ENCODE data around the gene ZNF317. TPM values are rescaled to one million over a fixed set of nuclear protein-coding genes. Genes with fewer than 3 reads are reported as not detected.

Gene ZNF317
- total RNA-seq, 6 experiments from 2014 or later = 17.1 to 21.8 (median 20.5) TPM

DNA sequence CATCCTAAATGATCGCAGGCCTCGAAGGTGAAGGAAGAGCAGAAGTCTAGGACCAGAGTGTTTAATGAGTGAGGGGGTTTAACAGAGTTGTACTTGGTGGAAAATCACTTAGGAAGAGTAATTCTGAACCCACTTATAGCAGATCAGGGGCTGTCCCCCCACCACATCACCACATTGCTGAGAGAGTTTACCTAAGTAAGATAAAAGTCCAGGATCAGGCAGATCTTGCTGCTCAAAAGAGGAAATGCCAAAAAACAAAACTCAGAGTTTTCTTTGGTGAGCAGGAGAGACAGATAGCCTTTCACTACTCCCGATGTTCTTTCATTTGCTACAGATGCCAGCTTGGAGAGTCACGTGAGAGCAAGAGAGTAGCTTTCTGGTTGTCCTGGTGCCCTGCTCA lies 15.4 kb downstream of the ZNF317 start:
- Mint-ChIP-seq H3K4me3 (no peak overlapping the region), H3K27me3 (ENCODE audit: insufficient read depth) (no peaks in the 10 kb centered on the region; the same call in 1 of the 2 replicates), H3K27ac (no peak overlapping the region), H3K9me3 (peaks cover 96% of the 10 kb centered on the region), H3K36me3 (ENCODE audit: low read depth) (peaks cover 100% of the 10 kb centered on the region), H3K4me1 (ENCODE audit: low read depth) (no peaks in the 10 kb centered on the region)
- TF ChIP-seq, protein P1, sequence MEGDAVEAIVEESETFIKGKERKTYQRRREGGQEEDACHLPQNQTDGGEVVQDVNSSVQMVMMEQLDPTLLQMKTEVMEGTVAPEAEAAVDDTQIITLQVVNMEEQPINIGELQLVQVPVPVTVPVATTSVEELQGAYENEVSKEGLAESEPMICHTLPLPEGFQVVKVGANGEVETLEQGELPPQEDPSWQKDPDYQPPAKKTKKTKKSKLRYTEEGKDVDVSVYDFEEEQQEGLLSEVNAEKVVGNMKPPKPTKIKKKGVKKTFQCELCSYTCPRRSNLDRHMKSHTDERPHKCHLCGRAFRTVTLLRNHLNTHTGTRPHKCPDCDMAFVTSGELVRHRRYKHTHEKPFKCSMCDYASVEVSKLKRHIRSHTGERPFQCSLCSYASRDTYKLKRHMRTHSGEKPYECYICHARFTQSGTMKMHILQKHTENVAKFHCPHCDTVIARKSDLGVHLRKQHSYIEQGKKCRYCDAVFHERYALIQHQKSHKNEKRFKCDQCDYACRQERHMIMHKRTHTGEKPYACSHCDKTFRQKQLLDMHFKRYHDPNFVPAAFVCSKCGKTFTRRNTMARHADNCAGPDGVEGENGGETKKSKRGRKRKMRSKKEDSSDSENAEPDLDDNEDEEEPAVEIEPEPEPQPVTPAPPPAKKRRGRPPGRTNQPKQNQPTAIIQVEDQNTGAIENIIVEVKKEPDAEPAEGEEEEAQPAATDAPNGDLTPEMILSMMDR (IDR thresholded peaks at IDR 0.05) = no peak
- no peak for DNase-seq

DNA sequence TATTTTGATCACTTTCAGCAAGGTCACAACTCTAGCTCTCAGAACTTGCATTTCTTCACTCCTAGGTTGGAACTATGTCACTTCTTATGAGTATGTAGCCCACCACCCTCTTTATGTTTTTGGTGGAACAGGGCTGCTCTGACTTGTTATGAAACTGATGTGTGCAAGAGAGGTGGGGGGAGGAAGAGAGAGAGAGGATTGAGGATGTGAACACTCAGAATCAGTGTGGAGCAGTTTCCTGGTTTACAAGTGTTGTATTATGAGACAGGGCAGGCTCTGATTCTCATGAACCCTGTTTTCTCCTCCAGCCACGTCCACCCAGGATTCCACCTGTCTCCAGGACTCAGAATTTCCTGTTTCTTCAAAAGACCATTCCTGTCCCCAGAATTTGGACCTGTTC lies 16.1 kb downstream of the ZNF317 start:
- peaks cover 100% of the 10 kb centered on the region for H3K36me3 Mint-ChIP-seq (ENCODE audit: low read depth)
- no peaks in the 10 kb centered on the region; the same call in 1 of the 2 replicates for H3K27me3 Mint-ChIP-seq (ENCODE audit: insufficient read depth)
- H3K4me3 Mint-ChIP-seq = no peak overlapping the region
- peaks cover 96% of the 10 kb centered on the region for H3K9me3 Mint-ChIP-seq
- TF ChIP-seq, protein P1 (IDR thresholded peaks at IDR 0.05) = no peak
- no peak overlapping the region for H3K27ac Mint-ChIP-seq
- H3K4me1 Mint-ChIP-seq (ENCODE audit: low read depth) = no peaks in the 10 kb centered on the region
- no peak for DNase-seq

DNA sequence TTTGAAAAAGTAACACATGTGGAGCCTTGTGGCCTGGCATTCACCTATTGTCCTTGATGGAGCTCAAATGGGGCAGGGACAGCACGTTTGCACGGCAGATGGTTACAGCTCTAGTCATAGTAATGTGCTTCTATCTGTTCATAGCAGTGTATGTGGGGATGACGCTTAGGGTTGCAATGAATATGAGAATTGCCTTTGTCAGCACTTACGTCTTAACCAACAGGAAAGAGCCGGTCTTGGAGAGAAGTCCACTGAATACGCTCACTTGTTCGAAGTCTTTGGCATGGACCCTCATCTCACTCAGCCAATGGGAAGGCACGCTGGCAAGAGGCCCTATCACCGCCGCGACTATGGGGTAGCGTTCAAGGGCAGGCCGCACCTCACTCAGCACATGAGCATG lies 19.7 kb downstream of the ZNF317 start:
- peaks cover 99% of the 10 kb centered on the region for H3K36me3 Mint-ChIP-seq (ENCODE audit: low read depth)
- no peak overlapping the region for H3K4me3 Mint-ChIP-seq
- H3K4me1 Mint-ChIP-seq (ENCODE audit: low read depth) = no peaks in the 10 kb centered on the region; the same call in 1 of the 2 replicates
- H3K9me3 Mint-ChIP-seq = peaks cover 89% of the 10 kb centered on the region
- H3K27ac Mint-ChIP-seq = no peak overlapping the region
- TF ChIP-seq, protein P1 (IDR thresholded peaks at IDR 0.05) = no peak
- H3K27me3 Mint-ChIP-seq (ENCODE audit: insufficient read depth) = no peaks in the 10 kb centered on the region
- no peak for DNase-seq

DNA sequence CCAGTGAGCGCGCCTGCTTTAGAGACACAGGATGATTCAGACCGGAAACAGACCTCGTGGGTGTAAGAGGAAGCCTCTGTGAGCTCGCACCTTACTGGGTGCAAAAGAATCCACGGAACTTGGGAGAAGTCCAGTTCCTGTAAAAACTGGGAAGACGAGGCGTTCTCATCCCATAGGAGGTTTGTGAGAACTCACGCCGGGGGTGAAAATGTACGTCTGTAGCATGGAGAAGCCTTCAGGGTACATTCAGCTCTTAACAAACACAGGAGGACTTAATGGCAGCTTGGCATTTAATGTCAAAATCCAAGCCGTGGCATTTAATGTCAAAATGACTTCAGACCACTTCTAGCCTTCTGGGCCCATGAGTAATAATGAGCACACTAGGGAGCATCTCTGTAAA lies 21.2 kb downstream of the ZNF317 start:
- Mint-ChIP-seq H3K27me3 (ENCODE audit: insufficient read depth) (no peaks in the 10 kb centered on the region), H3K9me3 (peaks cover 79% of the 10 kb centered on the region), H3K36me3 (ENCODE audit: low read depth) (peaks cover 99% of the 10 kb centered on the region), H3K27ac (no peak overlapping the region), H3K4me1 (ENCODE audit: low read depth) (peaks cover 5% of the 10 kb centered on the region), H3K4me3 (no peak overlapping the region)
- TF ChIP-seq, protein P1 (IDR thresholded peaks at IDR 0.05) = no peak
- DNase-seq = no peak

DNA sequence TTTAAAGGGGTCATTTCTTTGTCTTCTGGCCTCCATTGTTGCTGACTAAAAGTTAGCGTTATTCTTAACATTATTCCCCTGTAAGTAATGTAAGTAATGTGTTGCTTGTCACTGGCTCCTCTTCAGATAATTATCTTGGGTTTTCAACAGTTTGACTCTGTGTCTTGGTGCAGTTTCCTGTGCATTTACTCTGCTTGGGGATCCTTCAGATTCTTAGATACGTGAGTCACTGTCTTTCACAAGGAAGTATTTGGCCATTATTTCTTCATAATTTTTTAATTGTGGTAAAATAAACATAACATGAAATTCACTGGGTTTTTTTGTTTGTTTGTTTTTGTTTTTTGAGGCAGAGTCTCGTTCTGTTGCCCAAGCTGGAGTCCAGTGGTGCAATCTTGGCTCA lies 25.1 kb downstream of the ZNF317 start:
- no peak overlapping the region for H3K27ac Mint-ChIP-seq
- peaks cover 76% of the 10 kb centered on the region for H3K36me3 Mint-ChIP-seq (ENCODE audit: low read depth)
- TF ChIP-seq, protein P1 (IDR thresholded peaks at IDR 0.05) = no peak
- peaks cover 5% of the 10 kb centered on the region for H3K4me1 Mint-ChIP-seq (ENCODE audit: low read depth)
- H3K9me3 Mint-ChIP-seq = peaks cover 50% of the 10 kb centered on the region
- H3K4me3 Mint-ChIP-seq = no peak overlapping the region
- H3K27me3 Mint-ChIP-seq (ENCODE audit: insufficient read depth) = no peaks in the 10 kb centered on the region
- no peak for DNase-seq

DNA sequence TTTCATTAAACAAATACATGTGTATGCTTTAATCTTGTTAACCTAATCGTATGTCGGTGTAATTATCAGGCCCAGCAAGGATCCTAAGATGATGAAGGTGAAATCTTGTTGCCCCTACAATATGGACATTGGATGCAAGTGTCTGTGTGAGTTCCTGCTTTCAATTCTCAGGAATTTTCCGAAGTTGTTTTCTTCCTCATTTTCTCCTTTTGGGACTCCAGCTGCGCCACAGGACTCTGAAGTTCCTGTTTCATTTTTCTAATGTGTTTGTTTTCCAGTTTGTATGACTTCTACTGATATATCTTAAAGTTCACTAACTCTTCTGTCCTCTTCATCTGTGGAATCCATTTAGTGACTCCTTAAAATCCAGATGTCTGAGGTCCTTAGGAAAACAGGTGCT lies 26.6 kb downstream of the ZNF317 start:
- Mint-ChIP-seq H3K4me3 (no peak overlapping the region), H3K9me3 (peaks cover 34% of the 10 kb centered on the region), H3K4me1 (ENCODE audit: low read depth) (peaks cover 5% of the 10 kb centered on the region), H3K27ac (no peak overlapping the region), H3K36me3 (ENCODE audit: low read depth) (peaks cover 60% of the 10 kb centered on the region), H3K27me3 (ENCODE audit: insufficient read depth) (no peaks in the 10 kb centered on the region)
- TF ChIP-seq, protein P1 (IDR thresholded peaks at IDR 0.05) = no peak
- DNase-seq = no peak

All from HFFc6 (cell line).